GM23248 (cell line): Measurements from ENCODE around the gene SYNPO2. TPM values are rescaled to one million over a fixed set of nuclear protein-coding genes. Genes with fewer than 3 reads are reported as not detected.

ENCODE experiments used
- DNase-seq: peaks from one replicate; pipeline ENCODE4 v3.0.0-alpha.2; 2015
- H2AFZ ChIP-seq: fragments of 200-600 bp; sonication (generic); 2 replicates; pipeline ENCODE4 v1.6.1; 2016; ENCODE audit warnings: antibody characterized with exemption
- H3F3A ChIP-seq: fragments of 200-600 bp; sonication (generic); 2 replicates; pipeline ENCODE4 v1.6.1; 2016; ENCODE audit warnings: mild to moderate bottlenecking, antibody characterized with exemption, mixed run types; ENCODE audit not compliant: insufficient read depth
- H3K27ac ChIP-seq: fragments of 200-600 bp; sonication (generic); 2 replicates; pipeline ENCODE4 v1.5.1; 2016; ENCODE audit warnings: mild to moderate bottlenecking
- H3K27me3 ChIP-seq: fragments of 200-600 bp; sonication (generic); replicated peaks from 2 replicates; pipeline ENCODE4 v1.6.1; 2016; ENCODE audit warnings: mild to moderate bottlenecking; ENCODE audit not compliant: insufficient read depth
- H3K36me3 ChIP-seq: fragments of 200-600 bp; sonication (generic); 2 replicates; pipeline ENCODE4 v1.6.1; 2016; ENCODE audit warnings: low read depth, mild to moderate bottlenecking
- H3K4me1 ChIP-seq: fragments of 200-600 bp; sonication (generic); 2 replicates; pipeline ENCODE4 v1.6.1; 2016; ENCODE audit warnings: mild to moderate bottlenecking; ENCODE audit not compliant: insufficient read depth
- H3K4me2 ChIP-seq: fragments of 200-600 bp; sonication (generic); one replicate; pipeline ENCODE4 v1.6.1; 2016; ENCODE audit warnings: mild to moderate bottlenecking; ENCODE audit not compliant: unreplicated experiment
- H3K4me3 ChIP-seq: fragments of 200-600 bp; sonication (generic); 2 replicates; pipeline ENCODE4 v1.5.1; 2016; ENCODE audit warnings: mild to moderate bottlenecking
- H3K79me2 ChIP-seq: fragments of 200-600 bp; sonication (generic); 2 replicates; pipeline ENCODE4 v1.6.1; 2016; ENCODE audit warnings: mild to moderate bottlenecking; ENCODE audit not compliant: insufficient read depth
- H3K9ac ChIP-seq: fragments of 200-600 bp; sonication (generic); 2 replicates; pipeline ENCODE4 v1.6.1; 2016; ENCODE audit warnings: mild to moderate bottlenecking
- H3K9me2 ChIP-seq: fragments of 200-600 bp; sonication (generic); 2 replicates; pipeline ENCODE4 v1.6.1; 2016; ENCODE audit warnings: mixed run types, mild to moderate bottlenecking, moderate library complexity; ENCODE audit not compliant: insufficient read depth
- H3K9me3 ChIP-seq: fragments of 200-600 bp; sonication (generic); one replicate; pipeline ENCODE4 v1.6.1; 2017; ENCODE audit warnings: low read depth
- H4K20me1 ChIP-seq: fragments of 200-600 bp; sonication (generic); 2 replicates; pipeline ENCODE4 v1.6.0; 2016; ENCODE audit not compliant: insufficient read depth
- EZH2 ChIP-seq: fragments of 200-600 bp; sonication (generic); IDR thresholded peaks from 2 replicates; pipeline ENCODE4 v1.6.1; 2018; ENCODE audit warnings: antibody characterized with exemption, mild to moderate bottlenecking; ENCODE audit not compliant: insufficient read depth, poor library complexity, severe bottlenecking
- EZH2phosphoT487 ChIP-seq: fragments of 200-600 bp; sonication (generic); IDR thresholded peaks from 2 replicates; pipeline ENCODE4 v1.6.1; 2018; ENCODE audit warnings: antibody characterized with exemption, moderate library complexity, mild to moderate bottlenecking, low read depth; ENCODE audit not compliant: insufficient read depth
- WGBS, 2 experiments: methylation state at CpG; one replicate each; pipeline ENCODE4 v1.1.6; 2015 to 2017; ENCODE audit warnings: low lambda C conversion rate in 2 of 2, low coverage in 1 of 2; ENCODE audit errors: missing lambda C conversion rate in 2 of 2; 5-methylcytosine and 5-hydroxymethylcytosine counted together
- in situ Hi-C: fragments of 300-500 bp; cut with MboI; formaldehyde crosslinking; loops from 2 replicates; pipeline ENCODE4 v1.15.0; 2020
- polyA plus RNA-seq: library from polyadenylated mRNA; unstranded; fragments of >200 nt; fragmentation: Nextera tagmentation; extraction: Ambion mirVana; gene quantifications from 2 replicates; pipeline ENCODE4 v1.2.1, GENCODE V29; 2016
- total RNA-seq: library from RNA; depleted of rRNA; stranded (reverse); fragments of >200 nt; shearing (Covaris generic); gene quantifications from 2 replicates; pipeline ENCODE4 v1.2.3, GENCODE V29; 2014

Gene SYNPO2
- total and polyA plus RNA-seq, 2 experiments from 2014 or later = 3.1 to 5.0 TPM

DNA sequence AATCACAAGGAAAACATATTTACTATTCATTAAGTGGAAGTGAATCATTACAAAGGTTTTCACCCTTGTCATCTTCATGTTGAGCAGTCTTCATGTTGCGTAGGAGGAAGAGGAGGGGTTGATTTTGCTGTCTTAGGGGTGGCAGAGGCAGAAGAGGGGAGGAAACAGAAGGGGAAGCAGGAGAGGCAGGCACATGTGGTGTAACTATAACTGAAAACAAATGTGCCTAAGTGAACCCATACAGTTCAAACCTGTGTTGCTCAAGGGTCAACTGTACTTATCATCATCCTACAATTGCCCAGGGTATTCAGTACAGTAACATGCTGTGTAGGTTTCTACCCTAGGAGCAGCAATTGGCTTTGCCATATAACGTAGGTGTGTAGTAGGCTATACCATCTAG lies 47.2 kb downstream of the SYNPO2 start:
- WGBS, 2 experiments = 84 to 94% methylated on average over 2 of the region's 2 CpGs
- Histone ChIP-seq H3K27me3 (no peaks in the 10 kb centered on the region), H3K9ac (no peak overlapping the region), H3K36me3 (no peaks in the 10 kb centered on the region), H3F3A (no peaks in the 10 kb centered on the region), H3K9me2 (no peaks in the 10 kb centered on the region), H3K4me3 (no peak overlapping the region), H3K79me2 (no peaks in the 10 kb centered on the region), H3K4me1 (no peaks in the 10 kb centered on the region), H4K20me1 (no peaks in the 10 kb centered on the region), H2AFZ (no peak overlapping the region), H3K9me3 (no peaks in the 10 kb centered on the region), H3K27ac (no peak overlapping the region), H3K4me2 (no peak overlapping the region)
- no peak for TF ChIP-seq EZH2phosphoT487
- TF ChIP-seq EZH2 = no peak
- in situ Hi-C loops = loop anchor here (25.0 kb wide), 1 partner anchor 101 kb away; no protein-coding TSS in a partner anchor
- DNase-seq = no peak

DNA sequence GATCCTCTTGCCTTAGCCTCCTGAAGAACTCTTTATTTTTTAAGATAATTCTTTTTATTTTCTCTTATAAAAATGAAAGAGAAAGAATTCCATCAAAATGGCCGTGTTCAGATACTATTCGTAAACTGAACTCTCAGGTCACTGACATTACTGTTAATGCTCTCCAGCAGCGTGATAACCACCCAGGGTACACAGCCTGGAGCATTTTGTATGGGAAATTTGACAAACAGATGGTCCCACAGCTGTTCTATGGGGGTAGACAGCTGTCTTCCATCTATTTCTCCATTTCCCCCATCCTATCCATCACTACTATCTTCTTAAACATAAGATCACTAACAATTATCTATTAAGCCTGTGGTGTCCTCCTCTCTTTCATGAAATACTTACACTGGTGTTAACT lies 47.8 kb downstream of the SYNPO2 start:
- in situ Hi-C loops = loop anchor here (25.0 kb wide), 1 partner anchor 101 kb away; no protein-coding TSS in a partner anchor
- TF ChIP-seq EZH2phosphoT487 (no peak), EZH2 (no peak)
- H3K9ac ChIP-seq = no peak overlapping the region
- no peaks in the 10 kb centered on the region for H3F3A ChIP-seq
- H3K4me3 ChIP-seq = no peak overlapping the region
- H3K27ac ChIP-seq = no peak overlapping the region
- H4K20me1 ChIP-seq = no peaks in the 10 kb centered on the region
- no peaks in the 10 kb centered on the region for H3K36me3 ChIP-seq
- no peaks in the 10 kb centered on the region for H3K79me2 ChIP-seq
- H3K27me3 ChIP-seq = no peaks in the 10 kb centered on the region
- DNase-seq = no peak
- no peaks in the 10 kb centered on the region for H3K4me1 ChIP-seq
- no peak overlapping the region for H2AFZ ChIP-seq
- H3K9me2 ChIP-seq = no peaks in the 10 kb centered on the region
- WGBS, 2 experiments = 70 to 81% methylated on average over 3 of the region's 3 CpGs
- no peaks in the 10 kb centered on the region for H3K9me3 ChIP-seq
- H3K4me2 ChIP-seq = no peak overlapping the region

DNA sequence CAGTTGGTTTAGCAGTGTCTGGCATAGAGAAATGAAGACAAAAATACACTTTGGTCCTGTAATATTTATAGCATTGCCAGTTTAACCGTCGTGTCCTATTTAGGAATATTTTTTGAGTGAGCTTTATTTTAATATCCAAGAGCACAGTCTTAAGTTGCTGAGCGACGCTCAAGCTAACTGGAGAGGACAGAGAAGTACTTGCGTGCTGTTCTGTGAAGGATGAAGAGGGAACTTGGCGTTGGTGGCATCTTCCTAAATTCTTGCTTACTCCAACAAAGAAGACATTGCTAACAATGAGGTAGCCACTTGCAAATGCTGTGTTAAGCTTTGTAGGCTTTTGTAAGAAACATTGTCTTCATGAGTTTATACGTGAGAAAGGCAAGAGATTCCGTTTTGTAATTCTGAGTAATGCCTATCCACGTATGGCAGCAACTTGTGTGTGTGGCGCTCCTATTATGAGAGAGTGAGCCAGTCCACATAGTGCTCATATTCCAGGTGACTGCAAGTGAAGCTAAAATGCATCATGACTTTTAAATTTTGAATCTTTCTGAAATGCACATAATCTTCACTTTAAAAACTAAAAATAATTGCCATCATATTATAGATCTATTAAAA lies 50.6 kb downstream of the SYNPO2 start:
- Histone ChIP-seq H3K4me2 (no peak overlapping the region), H3K27ac (no peak overlapping the region), H3K4me3 (no peak overlapping the region), H3K9me2 (no peaks in the 10 kb centered on the region), H4K20me1 (no peaks in the 10 kb centered on the region), H3K9me3 (no peaks in the 10 kb centered on the region), H3K27me3 (no peaks in the 10 kb centered on the region), H3F3A (no peaks in the 10 kb centered on the region), H3K4me1 (peaks cover 7% of the 10 kb centered on the region), H3K9ac (no peak overlapping the region), H2AFZ (no peak overlapping the region), H3K79me2 (no peaks in the 10 kb centered on the region), H3K36me3 (no peaks in the 10 kb centered on the region)
- DNase-seq = no peak
- 80 to 81% methylated on average over 10 of the region's 10 CpGs for WGBS, 2 experiments
- in situ Hi-C loops = loop anchor here (25.0 kb wide), 1 partner anchor 98 kb away; no protein-coding TSS in a partner anchor
- no peak for TF ChIP-seq EZH2phosphoT487
- TF ChIP-seq EZH2 = no peak

DNA sequence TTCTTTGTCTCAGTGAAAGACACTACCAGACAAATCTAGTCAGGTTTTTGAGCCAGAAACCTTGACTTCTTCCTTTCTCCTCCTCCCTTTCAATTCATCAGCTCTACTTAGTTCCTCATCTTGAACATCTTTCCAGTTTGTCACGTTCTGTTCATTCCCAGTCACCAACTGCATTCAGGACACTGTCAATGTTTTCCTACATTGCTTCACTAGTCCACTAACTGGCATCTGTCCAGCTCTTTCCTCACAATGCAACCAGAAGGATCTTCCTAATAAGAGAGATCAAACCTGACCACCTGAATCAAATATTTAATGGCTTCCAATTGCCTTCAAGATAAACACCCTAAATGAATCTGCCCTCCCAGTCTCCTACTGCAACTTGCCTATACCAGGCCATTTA lies 52.5 kb downstream of the SYNPO2 start:
- 46 to 53% methylated on average over 1 of the region's 1 CpG for WGBS, 2 experiments
- H3K4me1 ChIP-seq = peaks cover 7% of the 10 kb centered on the region
- no peaks in the 10 kb centered on the region for H3F3A ChIP-seq
- no peaks in the 10 kb centered on the region for H3K9me2 ChIP-seq
- no peaks in the 10 kb centered on the region for H3K9me3 ChIP-seq
- no peaks in the 10 kb centered on the region for H4K20me1 ChIP-seq
- in situ Hi-C loops = loop anchor here (25.0 kb wide), 1 partner anchor 96 kb away; no protein-coding TSS in a partner anchor
- no peaks in the 10 kb centered on the region for H3K27me3 ChIP-seq
- no peak overlapping the region for H2AFZ ChIP-seq
- H3K4me2 ChIP-seq = no peak overlapping the region
- H3K4me3 ChIP-seq = no peak overlapping the region
- H3K9ac ChIP-seq = no peak overlapping the region
- no peak for TF ChIP-seq EZH2
- TF ChIP-seq EZH2phosphoT487 = no peak
- DNase-seq = peak; percentile 51
- no peak overlapping the region for H3K27ac ChIP-seq
- H3K36me3 ChIP-seq = no peaks in the 10 kb centered on the region
- no peaks in the 10 kb centered on the region for H3K79me2 ChIP-seq
